Esophagus muscularis mucosa (tissue), 4 donors: Measurements from ENCODE around the gene LIPJ. TPM values are rescaled to one million over a fixed set of nuclear protein-coding genes. Genes with fewer than 3 reads are reported as not detected.

ENCODE experiments used
- DNase-seq: peaks from one replicate; pipeline ENCODE4 v3.0.0-alpha.2; 2017; ENCODE audit errors: extremely low spot score
- H3K27ac ChIP-seq, 4 donors: fragments of 200-600 bp; sonication (generic); replicated peaks in 1 of 4; 1 replicate in 3 of 4; 2 replicates in 1 of 4; pipeline ENCODE4 v1.5.1; 2016 to 2019; ENCODE audit warnings: mild to moderate bottlenecking in 1 of 4
- H3K27me3 ChIP-seq, 4 donors: fragments of 200-600 bp; sonication (generic); one replicate each; pipeline versions ENCODE4 v1.5.1 to v1.6.0; 2016 to 2019
- H3K36me3 ChIP-seq, 4 donors: fragments of 200-600 bp; sonication (generic); one replicate each; pipeline ENCODE4 v1.5.1; 2016 to 2019
- H3K4me1 ChIP-seq, 4 donors: fragments of 200-600 bp; sonication (generic); one replicate each; pipeline ENCODE4 v1.5.1; 2016 to 2019
- H3K4me3 ChIP-seq, 4 donors: fragments of 200-600 bp; sonication (generic); 1 replicate in 2 of 4; 2 replicates in 2 of 4; pipeline ENCODE4 v1.5.1; 2016 to 2019; ENCODE audit warnings: mild to moderate bottlenecking in 4 of 4, moderate library complexity in 1 of 4
- H3K9me3 ChIP-seq, 4 donors: fragments of 200-600 bp; sonication (generic); 1 replicate in 3 of 4; 2 replicates in 1 of 4; pipeline ENCODE4 v1.5.1; 2016 to 2019
- EP300 ChIP-seq: sonication (generic); formaldehyde crosslinking; IDR thresholded peaks from one replicate; pipeline ENCODE4 v1.6.1; 2017; ENCODE audit warnings: antibody characterized with exemption
- POLR2A ChIP-seq: fragments of 450-650 bp; IDR thresholded peaks from one replicate; pipeline ENCODE4 v1.6.1; 2017; ENCODE audit warnings: antibody characterized with exemption, moderate library complexity, mild to moderate bottlenecking, low read depth
- POLR2AphosphoS5 ChIP-seq, 2 donors: sonication (generic); formaldehyde crosslinking; IDR thresholded peaks; one replicate each; pipeline ENCODE4 v1.6.1; 2017; ENCODE audit warnings: antibody characterized with exemption in 2 of 2
- WGBS: methylation state at CpG from one replicate; pipeline ENCODE4 v1.1.5; 2018; 5-methylcytosine and 5-hydroxymethylcytosine counted together
- intact Hi-C: fragments of 100-400 bp; cut with DNase I; formaldehyde crosslinking; loops from one replicate; pipeline ENCODE4 v1.15.1; 2023
- total RNA-seq, 4 donors: library from RNA; depleted of rRNA; stranded (reverse); fragments of >200 nt; gene quantifications; one replicate each; pipeline versions ENCODE4 v1.1.0 to v1.2.1, GENCODE V29; 2016
- TF ChIP-seq, protein P1 (sequence below), 3 experiments: fragments of 200-600 bp in 2 of 3; fragments of 450-650 bp in 1 of 3; sonication (generic) in 2 of 3; IDR thresholded peaks; one replicate each; pipeline ENCODE4 v1.5.1; 2017 to 2019; ENCODE audit warnings: antibody characterized with exemption in 3 of 3, mild to moderate bottlenecking in 2 of 3, moderate library complexity in 1 of 3

Gene LIPJ
- total RNA-seq, 4 donors from 2014 or later, result 0.19 TPM; not detected in 3

DNA sequence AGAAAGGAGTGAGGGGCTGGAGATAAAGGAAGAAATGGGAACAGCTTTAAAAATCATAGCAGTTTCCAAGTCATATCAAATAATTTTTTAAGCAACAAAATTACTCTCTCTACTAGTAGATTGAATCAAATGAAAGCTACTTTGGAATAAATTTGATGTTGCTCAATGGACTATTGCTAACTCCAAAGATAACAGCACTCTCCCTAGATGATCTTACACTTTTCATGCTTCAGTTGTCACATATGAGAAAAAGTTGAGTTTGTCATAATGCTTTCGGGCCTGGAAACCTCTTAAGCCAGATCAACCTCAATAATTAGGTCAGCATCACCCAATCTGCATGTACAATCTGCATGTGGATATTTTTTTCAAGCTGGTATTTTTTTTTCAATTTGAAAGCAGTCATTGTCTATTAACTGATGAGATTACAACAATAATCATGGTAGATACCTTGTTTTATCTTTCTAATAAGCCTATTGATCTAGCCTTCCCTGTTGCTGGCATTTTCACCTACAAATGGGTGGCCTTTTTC lies 31.3 kb downstream of the LIPJ start:
- intact Hi-C loops, result no loop called here
- Histone ChIP-seq H3K27ac (no peak overlapping the region), H3K9me3 (peaks cover 0 to 6% (median 0%) of the 10 kb centered on the region in 4 donors), H3K36me3 (no peaks in the 10 kb centered on the region), H3K4me1 (no peaks in the 10 kb centered on the region), H3K27me3 (no peaks in the 10 kb centered on the region), H3K4me3 (no peak overlapping the region)
- TF ChIP-seq POLR2A, result no peak
- no peak for TF ChIP-seq EP300
- TF ChIP-seq POLR2AphosphoS5 (IDR thresholded peaks at IDR 0.05), result no peak
- TF ChIP-seq, protein P1, sequence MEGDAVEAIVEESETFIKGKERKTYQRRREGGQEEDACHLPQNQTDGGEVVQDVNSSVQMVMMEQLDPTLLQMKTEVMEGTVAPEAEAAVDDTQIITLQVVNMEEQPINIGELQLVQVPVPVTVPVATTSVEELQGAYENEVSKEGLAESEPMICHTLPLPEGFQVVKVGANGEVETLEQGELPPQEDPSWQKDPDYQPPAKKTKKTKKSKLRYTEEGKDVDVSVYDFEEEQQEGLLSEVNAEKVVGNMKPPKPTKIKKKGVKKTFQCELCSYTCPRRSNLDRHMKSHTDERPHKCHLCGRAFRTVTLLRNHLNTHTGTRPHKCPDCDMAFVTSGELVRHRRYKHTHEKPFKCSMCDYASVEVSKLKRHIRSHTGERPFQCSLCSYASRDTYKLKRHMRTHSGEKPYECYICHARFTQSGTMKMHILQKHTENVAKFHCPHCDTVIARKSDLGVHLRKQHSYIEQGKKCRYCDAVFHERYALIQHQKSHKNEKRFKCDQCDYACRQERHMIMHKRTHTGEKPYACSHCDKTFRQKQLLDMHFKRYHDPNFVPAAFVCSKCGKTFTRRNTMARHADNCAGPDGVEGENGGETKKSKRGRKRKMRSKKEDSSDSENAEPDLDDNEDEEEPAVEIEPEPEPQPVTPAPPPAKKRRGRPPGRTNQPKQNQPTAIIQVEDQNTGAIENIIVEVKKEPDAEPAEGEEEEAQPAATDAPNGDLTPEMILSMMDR (IDR thresholded peaks at IDR 0.05), result no peak
- DNase-seq, result no peak
- 70% methylated on average over 1 of the region's 1 CpG for WGBS

DNA sequence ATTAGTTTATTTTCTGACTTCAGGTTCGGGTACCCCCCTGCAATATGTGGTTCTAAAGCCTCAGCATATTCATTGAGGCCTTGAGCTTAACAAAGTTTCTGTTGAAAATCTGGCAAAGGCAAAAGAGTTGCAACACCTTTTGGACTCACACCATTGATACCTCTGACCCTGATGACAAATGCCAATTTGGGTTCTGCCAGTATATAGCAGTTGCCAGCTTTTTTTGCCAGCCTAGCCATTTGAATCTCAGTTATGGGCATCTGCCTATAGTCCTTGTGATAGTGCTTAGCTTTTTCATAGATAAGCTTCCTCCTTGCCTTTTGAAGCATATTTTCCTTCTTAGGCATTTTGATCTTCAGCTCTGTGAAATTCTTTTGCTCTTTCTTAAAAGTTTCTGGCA lies 31.9 kb downstream of the LIPJ start:
- peaks cover 0 to 6% (median 0%) of the 10 kb centered on the region in 4 donors for H3K9me3 ChIP-seq
- TF ChIP-seq POLR2AphosphoS5 (IDR thresholded peaks at IDR 0.05) (no peak), EP300 (no peak), POLR2A (no peak)
- TF ChIP-seq, protein P1 (IDR thresholded peaks at IDR 0.05), result no peak
- no peak overlapping the region for H3K4me3 ChIP-seq
- 68% methylated on average over 1 of the region's 1 CpG for WGBS
- intact Hi-C loops, result no loop called here
- DNase-seq, result no peak
- H3K36me3 ChIP-seq, result no peaks in the 10 kb centered on the region
- H3K27ac ChIP-seq, result no peak overlapping the region
- H3K4me1 ChIP-seq, result no peaks in the 10 kb centered on the region
- no peaks in the 10 kb centered on the region for H3K27me3 ChIP-seq

DNA sequence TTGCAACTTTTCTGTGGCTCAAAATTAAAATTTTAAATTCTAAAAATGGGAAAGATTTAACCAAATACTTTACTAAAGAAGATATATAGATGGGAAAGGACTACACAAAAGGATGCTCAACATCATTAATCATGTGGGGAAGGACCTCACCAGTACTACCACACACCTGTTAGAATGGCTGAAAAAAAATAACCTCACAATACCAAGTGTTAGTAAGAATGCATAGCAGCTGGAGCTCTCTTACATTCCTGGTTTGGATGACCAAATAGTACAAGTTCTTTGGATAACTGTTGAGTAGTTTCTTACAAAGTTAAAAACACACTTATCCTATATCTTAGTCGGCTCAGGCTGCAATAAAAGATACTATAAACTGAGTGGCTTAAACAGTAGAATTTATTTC lies 33.9 kb downstream of the LIPJ start:
- TF ChIP-seq, protein P1 (IDR thresholded peaks at IDR 0.05), result no peak
- TF ChIP-seq EP300 (no peak), POLR2AphosphoS5 (IDR thresholded peaks at IDR 0.05) (no peak), POLR2A (no peak)
- WGBS, result 71% methylated on average over 1 of the region's 1 CpG
- no peak overlapping the region for H3K4me3 ChIP-seq

DNA sequence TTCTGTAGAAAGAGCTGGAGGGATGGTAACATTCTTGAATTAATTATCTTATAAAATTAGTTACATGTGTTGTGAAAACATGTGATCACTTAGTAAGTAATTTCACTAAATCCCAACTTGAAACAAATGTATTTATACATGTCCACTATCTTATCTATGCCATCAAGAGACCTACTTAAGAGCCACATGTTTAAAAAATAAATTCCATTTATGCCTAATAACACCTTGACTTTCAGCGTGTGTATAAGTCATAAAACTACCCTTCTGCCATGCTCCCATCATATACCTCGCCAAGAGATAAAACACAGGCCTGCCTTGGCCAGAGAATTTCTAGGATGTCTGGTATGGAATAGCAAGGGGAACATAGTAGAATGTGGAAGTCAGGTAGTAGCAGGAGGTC lies 37.3 kb downstream of the LIPJ start:
- Histone ChIP-seq H3K36me3 (no peaks in the 10 kb centered on the region), H3K4me1 (no peaks in the 10 kb centered on the region), H3K9me3 (peaks cover 0 to 13% (median 0%) of the 10 kb centered on the region in 4 donors), H3K27ac (no peak overlapping the region), H3K4me3 (no peak overlapping the region), H3K27me3 (no peaks in the 10 kb centered on the region)
- DNase-seq, result no peak
- WGBS, result 82% methylated on average over 2 of the region's 2 CpGs
- intact Hi-C loops, result no loop called here
- TF ChIP-seq POLR2A (no peak), EP300 (no peak), POLR2AphosphoS5 (IDR thresholded peaks at IDR 0.05) (no peak)
- TF ChIP-seq, protein P1 (IDR thresholded peaks at IDR 0.05), result no peak

More for the DNA sequence above, 33.9 kb downstream of the LIPJ start:
- no peak for DNase-seq
- Histone ChIP-seq H3K4me1 (no peaks in the 10 kb centered on the region), H3K27ac (no peak overlapping the region), H3K9me3 (peaks cover 0 to 6% (median 0%) of the 10 kb centered on the region in 4 donors), H3K36me3 (no peaks in the 10 kb centered on the region), H3K27me3 (no peaks in the 10 kb centered on the region)
- intact Hi-C loops, result no loop called here

DNA sequence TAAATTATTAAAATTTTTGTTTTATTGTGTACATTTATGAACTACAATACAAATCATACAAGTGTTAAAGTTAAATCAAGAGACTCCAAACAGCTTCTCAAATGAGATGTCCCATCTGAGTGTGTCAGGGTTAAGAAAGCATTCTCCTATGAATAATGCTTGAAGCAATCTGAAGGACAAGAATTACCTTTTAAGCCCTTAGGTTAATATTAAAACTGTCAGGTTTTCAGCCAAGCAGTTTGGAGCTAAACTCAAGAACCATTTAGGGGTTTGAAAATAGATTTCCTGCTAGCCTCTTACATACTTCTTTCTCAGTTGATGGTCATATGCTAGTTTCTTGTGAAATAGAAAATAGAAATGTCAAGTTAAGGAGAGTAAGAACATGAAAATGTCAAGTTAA lies 38.3 kb downstream of the LIPJ start:
- intact Hi-C loops, result no loop called here
- H3K9me3 ChIP-seq, result peaks cover 0 to 16% (median 1%) of the 10 kb centered on the region in 4 donors

More for the DNA sequence above, 38.3 kb downstream of the LIPJ start:
- no peaks in the 10 kb centered on the region for H3K4me1 ChIP-seq
- DNase-seq, result no peak
- no peaks in the 10 kb centered on the region for H3K27me3 ChIP-seq
- TF ChIP-seq EP300 (no peak), POLR2A (no peak)
- TF ChIP-seq, protein P1 (IDR thresholded peaks at IDR 0.05), result no peak
- H3K4me3 ChIP-seq, result no peak overlapping the region
- no peaks in the 10 kb centered on the region for H3K36me3 ChIP-seq
- H3K27ac ChIP-seq, result no peak overlapping the region
